ENCODE measurements around the gene CBFB. TPM values are rescaled to one million over a fixed set of nuclear protein-coding genes. Genes with fewer than 3 reads are reported as not detected.

The CBFB gene
- total and polyA plus RNA-seq, 2 of the 13 experiments (the other 11 are each of a cell fraction or from before 2014, with no cell fraction given), result 22.1 to 70.8 TPM

- TF ChIP-seq RBAK (CRISPR knock-in tag; IDR thresholded peaks at IDR 0.05) (no peak), ARID5B (CRISPR knock-in tag; IDR thresholded peaks at IDR 0.05) (peak; percentile 89), AKAP8 (CRISPR knock-in tag; IDR thresholded peaks at IDR 0.05) (no peak), GPN1 (CRISPR knock-in tag; IDR thresholded peaks at IDR 0.05; ENCODE audit: borderline replicate concordance) (no peak), TRIM24 (CRISPR knock-in tag; IDR thresholded peaks at IDR 0.05) (no peak), PREB (CRISPR knock-in tag; IDR thresholded peaks at IDR 0.05) (no peak), E2F5 (CRISPR knock-in tag; conservative IDR thresholded peaks at IDR 0.05) (no peak), ATF7-NPFF (CRISPR knock-in tag; IDR thresholded peaks at IDR 0.05; ENCODE audit: low read depth) (no peak), PTBP1 (IDR thresholded peaks at IDR 0.05; ENCODE audit: low read depth, low read length, poor library complexity, severe bottlenecking) (no peak), TFDP2 (CRISPR knock-in tag; IDR thresholded peaks at IDR 0.05) (0 out of 2 replicates have a peak, but pooled peaks have one; percentile 18), YEATS4 (CRISPR knock-in tag; IDR thresholded peaks at IDR 0.05; ENCODE audit: borderline replicate concordance) (no peak)
- TF ChIP-seq, protein P1, sequence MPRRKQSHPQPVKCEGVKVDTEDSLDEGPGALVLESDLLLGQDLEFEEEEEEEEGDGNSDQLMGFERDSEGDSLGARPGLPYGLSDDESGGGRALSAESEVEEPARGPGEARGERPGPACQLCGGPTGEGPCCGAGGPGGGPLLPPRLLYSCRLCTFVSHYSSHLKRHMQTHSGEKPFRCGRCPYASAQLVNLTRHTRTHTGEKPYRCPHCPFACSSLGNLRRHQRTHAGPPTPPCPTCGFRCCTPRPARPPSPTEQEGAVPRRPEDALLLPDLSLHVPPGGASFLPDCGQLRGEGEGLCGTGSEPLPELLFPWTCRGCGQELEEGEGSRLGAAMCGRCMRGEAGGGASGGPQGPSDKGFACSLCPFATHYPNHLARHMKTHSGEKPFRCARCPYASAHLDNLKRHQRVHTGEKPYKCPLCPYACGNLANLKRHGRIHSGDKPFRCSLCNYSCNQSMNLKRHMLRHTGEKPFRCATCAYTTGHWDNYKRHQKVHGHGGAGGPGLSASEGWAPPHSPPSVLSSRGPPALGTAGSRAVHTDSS (CRISPR knock-in tag; conservative IDR thresholded peaks at IDR 0.05), result no peak
These were observed 32.5 kb upstream of the CBFB start (continued) for GRCh38 chr16:66996324-66996982.
